HG03521 (cell line): ENCODE data around the gene PTGES.

Experiments used
- ATAC-seq: cut with Tn5 transposase; IDR thresholded peaks from one replicate; pipeline ENCODE4 v1.9.1; 2021; ENCODE audit warnings: mild to moderate bottlenecking, moderate library complexity; ENCODE audit not compliant: unreplicated experiment

The PTGES gene

DNA sequence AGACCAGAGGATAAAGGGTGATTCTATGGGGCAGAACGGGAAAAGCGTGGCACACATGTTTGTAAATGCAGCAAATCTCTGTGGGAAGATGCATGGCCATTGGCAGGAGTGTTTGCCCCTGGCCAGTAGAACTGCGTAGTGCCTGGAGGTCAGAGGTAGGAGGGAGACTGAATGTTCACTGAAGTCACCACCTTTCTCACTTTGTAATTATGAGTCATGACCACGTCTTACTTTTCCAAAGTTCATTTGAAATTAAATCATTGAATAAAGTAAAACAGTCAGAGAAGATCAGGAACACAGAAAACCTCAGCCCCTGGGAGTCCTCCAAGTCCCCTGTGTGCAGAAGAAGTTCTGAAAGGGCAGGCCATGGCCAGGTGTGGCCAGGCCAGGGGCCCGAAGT, 4.6 kb downstream of the PTGES start:
- no peak for ATAC-seq

- ATAC-seq: no peak
These were observed 6.6 kb downstream of the PTGES start for GRCh38 chr9:129746092-129746777.

GRCh38 chr9:129745200-129745599, 7.6 kb downstream of the PTGES start:
- no peak for ATAC-seq

GRCh38 chr9:129740666-129741464, 12.0 kb downstream of the PTGES start:
- ATAC-seq: no peak

GRCh38 chr9:129740174-129740573, 12.7 kb downstream of the PTGES start:
- no peak for ATAC-seq

DNA sequence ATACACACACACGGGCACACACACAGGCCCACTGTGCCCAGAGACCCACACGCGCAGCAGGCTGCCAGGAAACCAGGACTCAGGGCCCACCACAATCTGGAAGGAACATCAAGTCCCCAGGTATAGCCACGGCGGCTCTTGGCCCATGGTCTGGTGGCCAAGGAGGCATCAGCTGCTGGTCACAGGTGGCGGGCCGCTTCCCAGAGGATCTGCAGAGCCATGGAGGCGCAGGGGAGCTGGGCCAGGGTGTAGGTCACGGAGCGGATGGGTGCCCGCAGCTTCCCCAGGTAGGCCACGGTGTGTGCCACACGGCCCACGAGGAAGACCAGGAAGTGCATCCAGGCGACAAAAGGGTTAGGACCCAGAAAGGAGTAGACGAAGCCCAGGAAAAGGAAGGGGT, 13.4 kb downstream of the PTGES start:
- no peak for ATAC-seq

- no peak for ATAC-seq
These were observed 15.2 kb downstream of the PTGES start for GRCh38 chr9:129737479-129738274.

GRCh38 chr9:129736334-129736733, 16.5 kb downstream of the PTGES start:
- no peak for ATAC-seq

GRCh38 chr9:129735546-129735945, 17.3 kb downstream of the PTGES start:
- no peak for ATAC-seq

DNA sequence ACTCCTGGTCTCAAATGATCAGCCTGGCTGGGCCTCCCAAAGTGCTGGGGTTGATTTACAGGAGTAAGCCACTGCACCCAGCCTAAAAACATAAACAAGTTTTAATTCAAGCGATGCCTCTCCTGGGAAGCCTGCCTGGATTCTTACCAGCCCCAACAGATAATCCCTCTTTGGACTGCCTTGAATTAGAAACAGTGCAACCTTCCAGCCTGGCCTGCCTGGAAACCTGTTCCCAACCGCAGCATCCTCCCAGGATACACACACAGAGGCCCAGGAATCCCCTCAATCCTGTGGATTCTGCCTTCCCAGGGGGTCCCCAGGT, 19.2 kb downstream of the PTGES start:
- no peak for ATAC-seq

- ATAC-seq: no peak
These were observed 19.8 kb downstream of the PTGES start for GRCh38 chr9:129732946-129733631.

GRCh38 chr9:129732100-129732499, 20.7 kb downstream of the PTGES start:
- no peak for ATAC-seq

- no peak for ATAC-seq
These were observed 21.3 kb downstream of the PTGES start for GRCh38 chr9:129731477-129732085.

GRCh38 chr9:129728744-129729143, 24.1 kb downstream of the PTGES start:
- ATAC-seq: no peak

GRCh38 chr9:129726322-129727160, 26.3 kb downstream of the PTGES start:
- no peak for ATAC-seq

GRCh38 chr9:129725795-129726251, 27.0 kb downstream of the PTGES start:
- no peak for ATAC-seq

DNA sequence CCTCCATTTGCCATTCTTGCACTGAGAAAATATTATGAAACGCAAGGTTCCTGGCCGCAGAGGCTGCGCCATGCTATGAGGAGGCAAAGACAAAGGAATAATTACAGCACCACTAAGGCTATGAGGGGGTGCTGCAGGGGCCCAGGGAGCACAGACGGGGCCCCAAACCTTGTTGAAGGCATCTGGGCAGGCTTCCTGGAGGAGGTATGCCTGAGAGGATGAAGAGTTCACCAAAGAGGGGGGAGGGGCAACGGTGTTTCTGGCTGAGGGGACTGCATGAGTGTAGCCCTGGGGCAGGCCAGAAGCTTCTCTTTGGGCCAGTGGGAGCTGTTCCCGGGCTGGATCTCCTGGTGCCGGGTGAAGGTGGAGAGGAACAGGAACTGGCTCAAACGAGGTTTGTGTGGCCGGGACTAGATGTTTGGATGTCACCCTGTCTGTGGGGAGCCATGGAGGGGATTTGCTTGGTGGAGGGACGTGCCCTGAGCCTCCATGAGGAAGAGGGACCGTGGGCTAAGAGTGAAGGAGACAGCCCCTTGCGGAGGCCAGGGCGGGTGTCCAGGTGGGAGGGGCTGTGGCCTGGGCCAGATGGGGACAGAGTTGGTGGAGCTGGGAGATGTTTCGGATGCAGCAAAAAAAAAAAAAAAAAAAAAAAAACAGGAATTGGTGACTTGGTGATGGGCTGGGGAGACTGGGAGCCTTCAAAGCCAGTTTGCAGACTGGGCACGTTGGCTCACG, 28.2 kb downstream of the PTGES start:
- no peak for ATAC-seq

DNA sequence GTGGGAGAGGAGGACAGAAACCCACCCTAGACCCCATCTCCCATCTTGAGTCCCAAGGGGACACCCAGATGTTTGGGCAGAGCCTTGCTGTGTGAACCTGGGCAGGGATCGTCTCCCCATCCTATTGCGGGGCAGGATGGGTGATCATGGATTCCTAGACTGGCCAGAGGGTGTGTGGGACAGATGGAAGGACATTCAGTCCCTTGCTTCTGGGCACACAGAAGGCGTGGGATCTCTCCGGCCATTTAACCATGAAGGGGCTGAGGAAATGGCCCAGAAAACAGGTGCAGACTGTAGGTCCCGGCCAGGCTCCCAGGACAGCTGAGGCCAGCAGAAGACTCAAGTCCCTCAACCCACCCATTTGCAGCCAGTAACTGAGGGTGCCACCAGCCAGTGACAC, 29.9 kb downstream of the PTGES start:
- no peak for ATAC-seq

GRCh38 chr9:129720865-129721545, 31.8 kb downstream of the PTGES start:
- no peak for ATAC-seq
